ENCODE results near the gene FAM219B.

GRCh38 chr15:74866090-74866489, 40.6 kb downstream of the FAM219B start:
- TF ChIP-seq GATA2 (IDR thresholded peaks at IDR 0.05; ENCODE audit: low read depth, low read length) (no peak), GATA3 (IDR thresholded peaks at IDR 0.05; ENCODE audit: low read depth, low read length) (no peak)
